Left cardiac atrium (tissue), 4 donors: ENCODE measurements around the gene TTC12. TPM values are rescaled to one million over a fixed set of nuclear protein-coding genes. Genes with fewer than 3 reads are reported as not detected.

Source experiments
- ATAC-seq, 2 donors: fragments of 200-7000 bp; cut with Tn5 transposase; one replicate each; pipeline ENCODE4 v1.9.1; 2020; ENCODE audit warnings: mild to moderate bottlenecking in 2 of 2, moderate library complexity in 2 of 2
- DNase-seq: peaks from one replicate; pipeline ENCODE4 v3.0.0-alpha.2; 2020
- intact Hi-C, 2 donors: fragments of 100-400 bp; cut with DNase I; formaldehyde crosslinking; loops; one replicate each; pipeline versions ENCODE4 v1.14.1 to v1.15.1; 2022 to 2023
- total RNA-seq, 2 donors: library from RNA; stranded (reverse); fragmentation: NEBNext Ultra II Directional; extraction: Animal tissue kit (Norgen Biotek cat#: 25700); gene quantifications; one replicate each; pipeline ENCODE4 v1.2.1, GENCODE V29; 2021
- donor health status: DM: no; HTN: yes; CAD: no.
- donor health status: DM: no; HTN: yes; CAD: no; lungs with severe emphysema.
- donor health status: DM: yes; HTN: yes; CAD: no.
- donor health status: Dilated cardiomyopathy.

TTC12 gene
- total RNA-seq, 2 donors from 2014 or later, result 4.2 to 5.4 TPM

DNA sequence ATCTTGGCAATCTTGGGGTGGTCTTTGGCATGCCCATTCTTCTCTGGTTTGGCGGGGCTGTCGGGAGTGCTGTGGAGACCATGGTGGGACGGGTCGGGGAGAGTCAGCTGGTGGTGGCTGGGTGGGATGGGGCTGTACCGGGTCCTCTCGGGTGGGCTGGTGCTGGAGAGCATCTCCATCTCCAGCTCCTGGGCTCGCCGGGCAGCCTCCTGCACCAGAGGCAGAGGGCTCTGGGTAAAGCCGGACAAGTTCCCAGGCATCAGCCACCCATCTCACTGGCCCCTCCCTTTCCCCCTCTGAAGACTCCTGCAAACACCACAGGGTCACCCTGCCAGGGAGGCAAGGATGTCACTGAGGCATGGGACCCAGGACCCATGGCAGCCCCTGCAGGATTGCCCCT is 98.3 kb downstream of the TTC12 start:
- intact Hi-C loops, result no loop called here
- DNase-seq (no peak), ATAC-seq (no peak)

DNA sequence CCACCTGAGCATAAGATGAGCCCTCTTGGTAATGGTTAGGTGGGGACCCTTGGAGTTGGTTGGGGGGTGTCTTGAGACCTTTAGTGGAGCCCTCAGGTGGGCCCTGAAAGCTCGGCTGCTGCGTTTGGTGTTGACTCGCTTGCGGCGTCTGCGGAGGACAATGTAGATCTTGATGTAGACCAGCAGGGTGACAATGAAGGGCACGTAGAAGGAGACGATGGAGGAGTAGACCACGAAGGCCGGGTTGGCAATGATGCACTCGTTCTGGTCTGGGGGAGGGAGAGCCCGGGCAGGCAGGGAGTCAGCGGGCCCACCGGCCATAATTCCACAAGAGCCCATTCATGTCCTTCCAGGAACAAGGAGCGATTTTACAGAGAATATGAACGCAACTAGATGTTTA is 101.0 kb downstream of the TTC12 start:
- intact Hi-C loops, result no loop called here
- DNase-seq (no peak), ATAC-seq (no peak)

Other genes starting within 250 kb of the TTC12 start
- gene ANKK1, start 73.2 kb downstream of the TTC12 start, total RNA-seq, result under 1 TPM in 1 of 2 donors, not detected in 1; 0.10 TPM
- under 1 TPM in 1 of 2 donors, not detected in 1; 0.37 TPM for gene DRD2, start 160.8 kb downstream of the TTC12 start, total RNA-seq